ENCODE results near the gene CHIT1.

CHIT1 gene

GRCh38 chr1:203186446-203187303, 42.8 kb downstream of the CHIT1 start, which contains the start of gene CHI3L1:
CHI3L1 (minus strand) TSS chr1:203186704; CDS start chr1:203186623, 81 bp downstream.
- DNase-seq, result no peak

- DNase-seq, result no peak
Measured at GRCh38 chr1:203186091-203186445, 43.4 kb downstream of the CHIT1 start.

GRCh38 chr1:203185585-203185984, 43.9 kb downstream of the CHIT1 start:
- DNase-seq, result no peak

GRCh38 chr1:203185061-203185461, 44.4 kb downstream of the CHIT1 start:
- DNase-seq, result no peak

GRCh38 chr1:203184467-203184866, 45.0 kb downstream of the CHIT1 start:
- DNase-seq, result no peak

DNA sequence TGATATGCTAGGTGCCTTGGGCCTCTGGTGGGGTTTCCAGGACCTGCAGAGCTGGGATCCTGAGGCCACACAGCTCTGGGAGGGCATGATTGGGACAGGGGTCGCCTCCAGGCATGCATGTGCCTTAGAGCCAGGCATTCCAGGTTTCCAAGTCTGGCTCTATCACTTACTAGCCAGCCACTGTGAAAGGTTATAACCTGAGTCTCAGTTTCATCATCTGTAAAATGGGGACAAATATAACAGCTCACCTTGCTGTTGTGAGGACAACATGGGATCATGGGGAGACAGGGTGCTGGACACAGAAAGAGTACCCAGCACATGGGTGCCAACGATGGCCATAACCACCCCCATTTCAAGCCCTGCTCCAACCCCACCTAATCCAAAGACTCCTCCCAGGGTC, 45.6 kb downstream of the CHIT1 start:
- DNase-seq, result no peak

DNA sequence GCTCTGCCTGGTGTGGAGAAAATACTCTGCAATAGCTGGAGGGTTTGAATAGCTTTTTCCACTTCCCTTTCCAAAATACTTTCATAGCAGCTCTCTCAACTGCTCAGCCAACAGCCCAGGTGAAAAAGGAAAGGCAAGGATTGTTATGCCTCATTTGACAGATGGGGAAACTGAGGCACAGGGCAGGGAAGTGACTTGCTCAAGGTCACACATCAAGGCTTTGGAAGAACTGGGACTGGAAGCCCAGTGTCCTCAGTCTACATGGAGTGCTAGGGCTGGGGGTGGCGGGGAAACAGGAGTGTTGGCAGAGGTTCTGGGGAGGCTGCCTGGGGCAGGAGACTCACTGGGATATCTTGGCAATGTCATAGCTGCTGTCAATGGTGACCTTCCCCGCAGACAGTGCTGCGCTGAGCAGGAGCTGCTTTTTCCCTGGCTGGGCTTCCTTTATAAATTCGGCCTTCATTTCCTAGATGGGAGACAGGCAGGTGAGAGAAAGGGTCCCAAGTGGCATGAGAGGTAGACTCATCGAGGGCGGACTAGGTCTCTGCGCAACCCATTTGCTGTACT, 47.0 kb downstream of the CHIT1 start:
- no peak for DNase-seq

DNA sequence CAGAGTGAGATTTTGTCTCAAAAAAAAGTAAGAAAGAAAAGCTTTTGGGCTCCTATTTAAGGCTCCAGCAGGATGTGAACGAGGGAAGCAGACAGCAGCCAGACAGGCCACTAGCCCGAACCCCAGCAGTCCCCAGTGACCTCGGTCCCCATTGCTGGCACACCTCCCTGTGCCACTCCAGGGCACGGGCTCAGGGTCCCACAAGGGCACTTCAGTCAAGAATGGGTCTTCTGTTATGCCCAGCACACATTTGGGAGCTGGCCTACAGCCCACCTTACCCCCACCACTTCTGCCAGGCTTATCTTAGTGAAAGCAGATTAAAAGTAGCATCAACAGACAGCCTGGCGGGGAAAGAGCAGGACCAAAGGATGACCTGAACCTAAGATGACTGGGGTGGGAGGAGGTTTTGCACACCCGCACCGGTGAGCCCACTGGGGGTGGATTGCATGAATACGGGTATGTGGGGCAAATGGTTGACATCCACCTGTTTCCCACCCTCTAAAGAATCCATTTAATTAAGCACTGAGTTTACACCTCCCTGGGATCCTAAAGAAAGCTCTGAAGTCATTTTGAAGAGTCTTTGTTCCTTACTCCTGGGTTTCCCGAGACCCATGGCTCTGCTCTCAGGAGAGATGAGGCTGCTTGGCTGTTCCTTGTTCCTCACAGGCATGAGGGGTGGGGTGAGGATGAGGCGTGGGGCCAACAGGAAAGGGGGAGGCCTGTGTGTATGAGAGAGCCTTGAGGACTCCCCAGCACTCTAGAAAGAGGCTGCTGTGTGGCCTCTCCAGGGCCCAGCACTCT, 47.7 kb downstream of the CHIT1 start:
- no peak for DNase-seq

GRCh38 chr1:203180611-203181330, 48.7 kb downstream of the CHIT1 start:
- DNase-seq, result no peak

DNA sequence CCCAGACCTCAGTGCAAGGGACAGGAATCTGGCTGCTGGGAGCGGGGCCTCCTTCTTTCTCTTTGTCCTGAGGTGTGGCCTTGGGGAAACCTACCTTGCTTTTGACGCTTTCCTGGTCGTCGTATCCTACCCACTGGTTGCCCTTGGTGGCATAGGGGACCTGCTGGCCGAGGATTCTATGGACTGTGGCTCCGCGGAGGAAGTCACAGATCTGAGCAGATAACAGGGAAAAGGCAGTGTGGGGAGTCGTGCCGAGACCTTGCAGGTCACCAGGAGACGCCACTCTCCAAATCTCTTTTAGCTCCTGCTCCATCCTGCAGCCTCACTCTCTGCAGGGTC, 49.8 kb downstream of the CHIT1 start:
- DNase-seq, result no peak

- DNase-seq, result no peak
Measured at GRCh38 chr1:203178821-203179666, 50.4 kb downstream of the CHIT1 start.

DNA sequence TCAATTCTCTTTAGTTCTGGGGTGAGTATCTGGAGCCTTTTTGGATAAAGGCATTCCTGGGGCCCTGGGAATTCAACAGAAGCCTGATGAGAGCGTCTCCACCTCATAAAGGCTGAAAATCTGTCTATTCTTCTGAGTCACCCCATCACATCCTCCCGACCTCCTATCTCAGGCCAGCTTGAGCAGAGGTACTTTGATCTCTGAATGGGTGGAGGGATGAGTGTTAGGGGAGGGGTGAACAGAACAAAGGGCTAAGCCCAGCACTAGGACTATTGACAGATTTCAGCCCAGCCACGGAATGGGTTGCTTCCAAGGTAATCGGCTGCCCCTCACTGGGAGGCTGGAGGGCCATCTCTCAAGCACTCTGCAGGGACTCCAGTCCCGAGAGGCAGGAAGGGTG, 51.4 kb downstream of the CHIT1 start:
- DNase-seq, result no peak

GRCh38 chr1:203177470-203178039, 51.9 kb downstream of the CHIT1 start:
- DNase-seq, result no peak

DNA sequence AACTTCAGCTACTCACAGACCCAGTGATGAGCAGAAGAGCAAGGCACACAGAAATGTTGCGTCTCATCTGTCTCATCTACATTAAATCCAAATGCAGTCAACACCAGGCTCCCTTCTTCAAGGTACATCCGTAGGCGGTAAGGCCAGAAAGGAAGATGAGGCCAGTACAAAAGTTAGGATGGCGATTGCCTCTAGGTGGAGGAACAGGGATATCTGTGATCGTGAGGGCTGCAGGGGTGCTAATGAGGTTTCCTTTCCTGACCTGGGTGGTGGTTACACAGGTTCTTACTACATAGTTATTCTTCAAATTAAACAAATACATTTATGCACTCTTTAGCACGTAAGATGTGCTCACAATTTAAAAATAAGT, 52.5 kb downstream of the CHIT1 start:
- DNase-seq, result no peak

- DNase-seq, result no peak
Measured at GRCh38 chr1:203176273-203177035, 53.0 kb downstream of the CHIT1 start.

GRCh38 chr1:203175827-203176241, 53.6 kb downstream of the CHIT1 start:
- DNase-seq, result no peak

- DNase-seq, result no peak
Measured at GRCh38 chr1:203175237-203175826, 54.1 kb downstream of the CHIT1 start, which contains the start of gene MYBPH. MYBPH (minus strand) TSS chr1:203175826; CDS start chr1:203175755, 71 bp downstream.

- DNase-seq, result no peak
Measured at GRCh38 chr1:203174324-203174985, 55.0 kb downstream of the CHIT1 start.

DNA sequence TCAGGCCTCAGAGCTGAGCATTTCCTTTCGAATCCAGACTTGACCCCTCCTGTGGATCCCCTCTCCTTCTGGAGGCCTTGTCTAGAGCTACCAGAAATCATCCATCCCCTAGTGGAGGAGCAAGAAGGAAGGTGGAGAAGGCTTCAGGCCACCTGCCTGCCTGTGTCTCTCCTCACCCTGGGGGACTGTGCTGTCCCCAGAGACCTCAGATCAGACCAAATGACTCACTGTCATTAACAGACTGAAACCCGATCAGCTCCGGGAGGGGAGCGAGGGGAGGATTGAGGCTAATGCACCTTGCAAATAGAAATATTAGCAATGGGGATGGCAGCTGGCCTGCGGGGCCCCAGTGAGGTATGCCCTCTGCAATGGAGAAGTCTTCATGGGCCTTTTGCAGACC, 55.9 kb downstream of the CHIT1 start:
- DNase-seq, result no peak

GRCh38 chr1:203173011-203173555, 56.4 kb downstream of the CHIT1 start:
- DNase-seq, result no peak
